Endothelial cell (in vitro differentiated cells): Measurements from ENCODE around the gene PRR29. TPM values are rescaled to one million over a fixed set of nuclear protein-coding genes. Genes with fewer than 3 reads are reported as not detected.

Experiments used
- DNase-seq: peaks from one replicate; pipeline ENCODE4 v3.0.0; 2021; ENCODE audit warnings: low spot score
- H3K27ac Mint-ChIP-seq: one replicate; pipeline ENCODE4 v1.8.0; 2021; ENCODE audit warnings: mixed read lengths, inconsistent platforms; ENCODE audit not compliant: unreplicated experiment
- H3K27me3 Mint-ChIP-seq: one replicate; pipeline ENCODE4 v1.8.0; 2021; ENCODE audit warnings: mild to moderate bottlenecking, moderate library complexity, mixed read lengths, inconsistent platforms; ENCODE audit not compliant: unreplicated experiment
- H3K36me3 Mint-ChIP-seq: one replicate; pipeline ENCODE4 v1.8.0; 2021; ENCODE audit warnings: mild to moderate bottlenecking, low read depth, mixed read lengths, inconsistent platforms; ENCODE audit not compliant: unreplicated experiment
- H3K4me1 Mint-ChIP-seq: one replicate; pipeline ENCODE4 v1.8.0; 2021; ENCODE audit warnings: mild to moderate bottlenecking, mixed read lengths, inconsistent platforms; ENCODE audit not compliant: unreplicated experiment
- H3K4me3 Mint-ChIP-seq: one replicate; pipeline ENCODE4 v1.8.0; 2021; ENCODE audit warnings: mild to moderate bottlenecking, mixed read lengths, inconsistent platforms; ENCODE audit not compliant: unreplicated experiment
- H3K9me3 Mint-ChIP-seq: one replicate; pipeline ENCODE4 v1.8.0; 2021; ENCODE audit warnings: mixed read lengths, inconsistent platforms; ENCODE audit not compliant: unreplicated experiment
- total RNA-seq: library from RNA; stranded (reverse); fragmentation: NEBNext Ultra II Directional; extraction: Animal tissue kit (Norgen Biotek cat#: 25700); gene quantifications from one replicate; pipeline ENCODE4 v1.2.1, GENCODE V29; 2021; ENCODE audit not compliant: unreplicated experiment
- TF ChIP-seq, protein P1 (sequence below): fragments of 200-600 bp; sonication (generic); IDR thresholded peaks from one replicate; pipeline ENCODE4 v1.5.0; 2021; ENCODE audit warnings: antibody characterized with exemption; ENCODE audit not compliant: unreplicated experiment

PRR29 gene
- total RNA-seq, 1 donor from 2014 or later = 25.3 TPM

DNA sequence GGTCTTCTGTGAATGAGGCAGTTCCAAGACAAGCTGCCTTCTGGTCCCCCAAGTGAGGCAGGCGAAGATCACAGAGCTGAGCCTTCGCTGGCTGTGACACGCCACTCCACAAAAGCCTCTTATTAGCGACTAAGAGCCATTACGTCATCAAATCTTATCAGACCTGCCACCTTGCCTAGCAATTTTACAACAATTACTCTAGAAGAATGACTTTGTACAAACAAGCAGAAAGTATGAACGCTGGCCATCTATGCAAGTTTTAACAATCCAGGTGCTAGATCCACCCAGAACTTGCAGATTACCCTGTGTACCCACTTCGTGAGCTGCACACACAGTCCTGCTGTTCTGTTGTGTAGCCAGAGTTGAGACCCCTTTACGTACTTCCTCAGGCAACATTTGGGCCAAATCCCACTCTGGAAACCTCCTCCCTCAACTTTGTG, 26.1 kb downstream of the PRR29 start:
- H3K4me1 Mint-ChIP-seq = peaks cover 34% of the 10 kb centered on the region
- TF ChIP-seq, protein P1, sequence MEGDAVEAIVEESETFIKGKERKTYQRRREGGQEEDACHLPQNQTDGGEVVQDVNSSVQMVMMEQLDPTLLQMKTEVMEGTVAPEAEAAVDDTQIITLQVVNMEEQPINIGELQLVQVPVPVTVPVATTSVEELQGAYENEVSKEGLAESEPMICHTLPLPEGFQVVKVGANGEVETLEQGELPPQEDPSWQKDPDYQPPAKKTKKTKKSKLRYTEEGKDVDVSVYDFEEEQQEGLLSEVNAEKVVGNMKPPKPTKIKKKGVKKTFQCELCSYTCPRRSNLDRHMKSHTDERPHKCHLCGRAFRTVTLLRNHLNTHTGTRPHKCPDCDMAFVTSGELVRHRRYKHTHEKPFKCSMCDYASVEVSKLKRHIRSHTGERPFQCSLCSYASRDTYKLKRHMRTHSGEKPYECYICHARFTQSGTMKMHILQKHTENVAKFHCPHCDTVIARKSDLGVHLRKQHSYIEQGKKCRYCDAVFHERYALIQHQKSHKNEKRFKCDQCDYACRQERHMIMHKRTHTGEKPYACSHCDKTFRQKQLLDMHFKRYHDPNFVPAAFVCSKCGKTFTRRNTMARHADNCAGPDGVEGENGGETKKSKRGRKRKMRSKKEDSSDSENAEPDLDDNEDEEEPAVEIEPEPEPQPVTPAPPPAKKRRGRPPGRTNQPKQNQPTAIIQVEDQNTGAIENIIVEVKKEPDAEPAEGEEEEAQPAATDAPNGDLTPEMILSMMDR = no peak
- H3K9me3 Mint-ChIP-seq = no peaks in the 10 kb centered on the region
- H3K27me3 Mint-ChIP-seq = no peaks in the 10 kb centered on the region
- no peaks in the 10 kb centered on the region for H3K36me3 Mint-ChIP-seq
- DNase-seq = no peak
- peak overlapping the region; percentile 38 for H3K27ac Mint-ChIP-seq
- peak overlapping the region; percentile 20 for H3K4me3 Mint-ChIP-seq

DNA sequence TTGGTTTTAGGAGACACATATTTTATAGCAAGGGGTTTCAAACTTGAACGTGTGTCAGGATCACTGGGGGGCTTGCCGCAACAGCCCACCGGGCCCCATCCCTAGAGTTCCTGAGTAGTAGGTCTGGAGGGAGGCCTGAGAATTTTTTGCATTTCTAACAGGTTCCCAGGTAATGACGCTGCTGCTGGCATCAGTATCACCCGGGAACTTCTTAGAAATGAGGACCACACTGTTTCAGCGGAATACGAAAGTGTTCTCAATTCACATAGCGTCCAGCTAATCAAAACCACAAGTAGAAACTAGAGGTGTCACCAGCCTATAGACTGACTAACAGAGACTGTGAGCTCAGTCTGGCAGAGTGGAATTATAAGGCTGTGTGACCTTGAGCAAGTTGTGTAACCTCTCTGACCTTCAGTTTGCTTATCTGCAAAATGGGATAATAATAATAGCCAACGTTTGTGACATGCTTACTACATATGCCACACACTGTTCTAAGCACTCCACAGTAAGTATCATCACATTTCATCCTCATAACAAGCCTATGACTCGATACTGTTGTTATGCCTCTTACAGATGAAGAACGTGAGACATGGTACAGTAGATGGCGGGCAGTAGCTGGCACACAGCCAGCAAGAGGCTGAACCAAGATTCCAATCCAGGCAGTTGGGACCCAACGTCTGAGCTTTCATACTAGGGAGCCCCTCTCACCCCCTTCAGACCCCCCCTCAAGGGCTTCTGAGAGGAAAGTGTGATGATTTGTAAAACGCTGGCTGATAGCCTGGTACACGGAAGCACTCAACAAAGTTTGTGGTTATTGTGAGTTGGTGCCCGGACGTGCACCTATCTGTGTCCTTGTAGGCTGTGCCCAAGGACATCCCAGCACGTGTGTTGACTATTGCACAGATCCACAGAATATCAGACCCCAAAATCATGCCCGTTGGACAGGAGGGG, 26.9 kb downstream of the PRR29 start:
- Mint-ChIP-seq H3K4me3 (peak overlapping the region; percentile 20), H3K27ac (peak overlapping the region; percentile 38), H3K4me1 (peaks cover 30% of the 10 kb centered on the region), H3K27me3 (no peaks in the 10 kb centered on the region), H3K36me3 (no peaks in the 10 kb centered on the region), H3K9me3 (no peaks in the 10 kb centered on the region)
- no peak for DNase-seq
- TF ChIP-seq, protein P1 = no peak

DNA sequence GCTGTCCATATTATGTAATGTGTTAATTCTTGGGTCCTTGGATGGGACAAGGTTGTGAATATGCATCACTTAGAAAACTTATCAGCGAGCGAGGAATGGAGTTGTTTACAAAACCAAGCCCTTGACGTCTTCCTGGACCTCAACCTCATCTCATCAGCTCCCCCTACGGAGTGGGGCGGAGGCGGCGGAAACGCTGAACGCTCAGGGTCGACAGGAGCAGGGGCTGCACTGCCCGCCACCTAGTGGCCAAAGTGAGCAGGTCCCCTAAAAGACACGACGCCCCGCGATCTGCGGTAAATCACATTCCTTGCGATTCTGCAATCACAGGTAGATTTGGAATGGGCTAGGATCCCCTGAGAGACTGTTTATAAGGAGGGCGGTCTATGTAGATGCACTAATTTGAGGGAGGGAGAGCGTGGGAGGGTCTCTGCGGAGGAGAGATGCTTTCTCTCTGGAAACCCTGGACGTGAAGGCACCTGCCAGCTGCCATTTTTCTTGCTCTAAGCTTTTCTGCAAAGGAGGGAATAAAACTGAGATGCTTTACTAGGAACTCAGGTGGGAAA, 27.7 kb downstream of the PRR29 start:
- Mint-ChIP-seq H3K27ac (no peak overlapping the region), H3K36me3 (no peaks in the 10 kb centered on the region), H3K27me3 (no peaks in the 10 kb centered on the region), H3K4me1 (peaks cover 26% of the 10 kb centered on the region), H3K9me3 (no peaks in the 10 kb centered on the region), H3K4me3 (peak overlapping the region; percentile 45)
- TF ChIP-seq, protein P1 = peak; percentile 97
- peak; percentile 80 for DNase-seq

DNA sequence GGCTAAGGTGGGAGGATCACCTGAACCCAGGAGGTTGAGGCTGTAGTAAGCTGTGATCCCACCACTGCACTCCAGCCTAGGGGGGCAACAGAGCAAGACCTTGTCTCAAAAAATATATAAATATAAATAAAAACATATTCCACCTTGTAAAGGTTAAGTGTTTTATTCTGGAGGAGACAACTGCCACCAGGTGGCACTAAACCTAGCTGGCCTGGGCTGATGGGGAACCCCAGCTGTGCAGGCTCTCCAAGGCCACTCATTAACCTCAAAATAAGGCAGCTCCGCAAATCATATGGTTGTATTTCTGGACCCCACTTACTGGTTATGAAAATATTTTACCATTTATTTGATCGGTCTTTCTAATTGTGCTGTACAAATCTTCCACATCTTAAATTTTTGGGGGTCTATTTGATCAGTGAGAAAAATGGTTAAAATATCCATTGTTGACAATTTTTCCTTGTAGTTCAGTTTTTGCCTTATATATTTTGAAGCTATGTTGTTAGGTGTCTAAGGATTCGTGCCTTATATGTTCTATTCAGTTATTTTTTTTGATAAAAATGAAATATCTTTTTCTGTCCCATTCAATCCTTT, 30.8 kb downstream of the PRR29 start:
- peak; percentile 69 for DNase-seq
- H3K36me3 Mint-ChIP-seq = no peaks in the 10 kb centered on the region
- no peak overlapping the region for H3K27ac Mint-ChIP-seq
- H3K4me1 Mint-ChIP-seq = peaks cover 13% of the 10 kb centered on the region
- TF ChIP-seq, protein P1 = peak; percentile 79
- no peak overlapping the region for H3K4me3 Mint-ChIP-seq
- H3K9me3 Mint-ChIP-seq = no peaks in the 10 kb centered on the region
- no peaks in the 10 kb centered on the region for H3K27me3 Mint-ChIP-seq

DNA sequence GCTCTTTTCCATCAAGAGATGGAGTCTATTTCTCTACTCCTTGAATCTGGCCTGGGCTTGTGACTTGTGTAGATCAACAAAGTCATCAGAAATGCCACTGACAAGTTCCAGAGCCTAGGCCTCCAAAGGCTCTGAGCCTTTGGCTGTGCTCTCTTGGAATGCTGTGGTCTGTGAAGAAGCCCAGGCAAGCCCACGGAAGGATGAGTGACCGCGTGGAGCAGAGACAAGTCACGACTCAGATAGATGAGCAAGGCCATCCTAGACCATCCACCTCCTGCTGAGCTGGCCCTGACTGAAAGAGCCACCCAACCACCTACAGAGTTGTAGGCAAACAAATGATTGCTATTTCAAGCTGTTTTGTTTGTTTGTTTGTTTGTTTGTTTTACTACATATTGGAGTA, 33.9 kb downstream of the PRR29 start:
- no peak for DNase-seq
- TF ChIP-seq, protein P1 = no peak
- Mint-ChIP-seq H3K27ac (no peak overlapping the region), H3K9me3 (no peaks in the 10 kb centered on the region), H3K36me3 (no peaks in the 10 kb centered on the region), H3K4me3 (no peak overlapping the region), H3K4me1 (no peaks in the 10 kb centered on the region), H3K27me3 (no peaks in the 10 kb centered on the region)
